Body of pancreas (tissue), 4 donors: ENCODE data around the gene ANKH. TPM values are rescaled to one million over a fixed set of nuclear protein-coding genes. Genes with fewer than 3 reads are reported as not detected.

Source experiments
- ATAC-seq: fragments of 150-250 bp; one replicate; pipeline ENCODE4 v1.9.1; 2016
- DNase-seq, 4 donors: peaks; one replicate each; pipeline ENCODE4 v3.0.0-alpha.2; 2019
- H3K27ac ChIP-seq, 4 donors: fragments of 200-600 bp; sonication (generic); 1 replicate in 3 of 4; 2 replicates in 1 of 4; pipeline versions ENCODE4 v1.5.1 to v1.6.1; 2016 to 2019; ENCODE audit warnings: mild to moderate bottlenecking in 1 of 4, mixed read lengths in 1 of 4, moderate library complexity in 1 of 4
- H3K27me3 ChIP-seq, 2 donors: fragments of 200-600 bp; sonication (generic); one replicate each; pipeline ENCODE4 v1.6.0; 2016; ENCODE audit warnings: mild to moderate bottlenecking in 1 of 2
- H3K36me3 ChIP-seq, 2 donors: fragments of 200-600 bp; sonication (generic); replicated peaks in 1 of 2; 2 replicates each; pipeline ENCODE4 v1.5.1; 2016; ENCODE audit warnings: low read depth in 2 of 2; ENCODE audit not compliant: insufficient read depth in 1 of 2
- H3K4me1 ChIP-seq: fragments of 200-600 bp; sonication (generic); one replicate; pipeline ENCODE4 v1.6.0; 2016
- H3K4me3 ChIP-seq, 2 donors: fragments of 200-600 bp; sonication (generic); 1 replicate in 1 of 2; 2 replicates in 1 of 2; pipeline ENCODE4 v1.5.1; 2016 to 2019
- H3K9me3 ChIP-seq, 3 donors: fragments of 200-600 bp; sonication (generic); 1 replicate in 2 of 3; 2 replicates in 1 of 3; pipeline ENCODE4 v1.5.1; 2016
- CTCF ChIP-seq, 7 experiments: fragments of 450-650 bp in 4 of 7; fragments of 200-600 bp in 3 of 7; sonication (generic) in 3 of 7; IDR thresholded peaks; one replicate each; pipeline ENCODE4 v1.5.1; 2016 to 2019; ENCODE audit warnings: antibody characterized with exemption in 7 of 7
- POLR2A ChIP-seq, 3 donors: fragments of 450-650 bp; IDR thresholded peaks; one replicate each; pipeline ENCODE4 v1.6.1; 2016; ENCODE audit warnings: antibody characterized with exemption in 3 of 3, mild to moderate bottlenecking in 2 of 3
- WGBS, 2 donors: methylation state at CpG; one replicate each; pipeline ENCODE4 v1.1.5; 2017; 5-methylcytosine and 5-hydroxymethylcytosine counted together
- intact Hi-C: fragments of 100-400 bp; cut with DNase I; formaldehyde crosslinking; loops from one replicate; pipeline ENCODE4 v1.15.1; 2023
- total RNA-seq, 2 donors: library from RNA; depleted of rRNA; stranded (reverse); fragments of >200 nt; gene quantifications; one replicate each; pipeline ENCODE4 v1.1.0, GENCODE V29; 2016

ANKH gene
- total RNA-seq, 2 donors from 2014 or later: 19.1 to 20.5 TPM

- intact Hi-C loops: no loop called here
- Histone ChIP-seq H3K27me3 (no peaks in the 10 kb centered on the region), H3K36me3 (no peaks in the 10 kb centered on the region), H3K9me3 (no peaks in the 10 kb centered on the region), H3K4me3 (no peak overlapping the region), H3K27ac (no peak overlapping the region), H3K4me1 (peaks cover 5% of the 10 kb centered on the region)
- DNase-seq: no peak
- 89 to 90% methylated on average over 3 of the region's 3 CpGs for WGBS, 2 donors
- TF ChIP-seq POLR2A (IDR thresholded peaks at IDR 0.05) (no peak), CTCF (IDR thresholded peaks at IDR 0.05) (no peak)
- no peak for ATAC-seq
Observed at GRCh38 chr5:14771972-14772371, 99.6 kb downstream of the ANKH start.

- WGBS, 2 donors: 96 to 97% methylated on average over 3 of the region's 3 CpGs
- DNase-seq (no peak), ATAC-seq (no peak)
- Histone ChIP-seq H3K4me3 (no peak overlapping the region), H3K4me1 (peaks cover 5% of the 10 kb centered on the region), H3K27me3 (no peaks in the 10 kb centered on the region), H3K9me3 (no peaks in the 10 kb centered on the region), H3K27ac (no peak overlapping the region), H3K36me3 (no peaks in the 10 kb centered on the region)
- TF ChIP-seq CTCF (IDR thresholded peaks at IDR 0.05): no peak
- no peak for TF ChIP-seq POLR2A (IDR thresholded peaks at IDR 0.05)
- intact Hi-C loops: no loop called here
Observed at GRCh38 chr5:14771189-14771588, 100.4 kb downstream of the ANKH start.

GRCh38 chr5:14768508-14769365 is 102.8 kb downstream of the ANKH start:
- Histone ChIP-seq H3K9me3 (no peaks in the 10 kb centered on the region), H3K4me3 (no peak overlapping the region), H3K4me1 (no peaks in the 10 kb centered on the region), H3K27me3 (no peaks in the 10 kb centered on the region), H3K27ac (no peak overlapping the region), H3K36me3 (no peaks in the 10 kb centered on the region)
- no peak for DNase-seq
- TF ChIP-seq CTCF (IDR thresholded peaks at IDR 0.05): no peak
- no peak for TF ChIP-seq POLR2A (IDR thresholded peaks at IDR 0.05)
- intact Hi-C loops: no loop called here
- WGBS, 2 donors: 83 to 88% methylated on average over 17 of the region's 17 CpGs
- ATAC-seq: no peak

- 70 to 72% methylated on average over 8 of the region's 8 CpGs for WGBS, 2 donors
- intact Hi-C loops: no loop called here
- Histone ChIP-seq H3K4me3 (no peak overlapping the region), H3K27ac (no peak overlapping the region), H3K9me3 (no peaks in the 10 kb centered on the region), H3K36me3 (no peaks in the 10 kb centered on the region), H3K4me1 (no peaks in the 10 kb centered on the region), H3K27me3 (no peaks in the 10 kb centered on the region)
- DNase-seq (no peak), ATAC-seq (no peak)
- no peak for TF ChIP-seq CTCF (IDR thresholded peaks at IDR 0.05)
- no peak for TF ChIP-seq POLR2A (IDR thresholded peaks at IDR 0.05)
Observed at GRCh38 chr5:14767735-14768507, 103.7 kb downstream of the ANKH start.
